Activated B cell treated with CpG ODN at 0.5 μM for 24 hours (primary cell): Measurements from ENCODE around the gene ALG6. TPM values are rescaled to one million over a fixed set of nuclear protein-coding genes. Genes with fewer than 3 reads are reported as not detected.
A peak's percentile ranks its signal among the peaks of the same experiment; 100 is the strongest.

Experiments
- ATAC-seq: fragments of 200-7000 bp; cut with Tn5 transposase; one replicate; pipeline ENCODE4 v1.10.0; 2021; ENCODE audit warnings: low read depth, mild to moderate bottlenecking, moderate library complexity
- CTCF ChIA-PET: fragments of 350-600 bp; sonication (Branson Sonifier 250); formaldehyde crosslinking; loops from one replicate; lab custom pipeline; 2021; ENCODE audit warnings: antibody characterized with exemption; lab: Charles Lee
- POLR2A ChIA-PET: fragments of 350-600 bp; sonication (Branson Sonifier 250); formaldehyde crosslinking; loops from one replicate; lab custom pipeline; 2021; ENCODE audit warnings: antibody characterized with exemption; lab: Charles Lee
- DNase-seq: peaks from one replicate; pipeline ENCODE4 v3.0.0; 2022
- H3K27ac Mint-ChIP-seq: one replicate; pipeline ENCODE4 v1.8.0; 2020; ENCODE audit warnings: mixed read lengths
- H3K27me3 Mint-ChIP-seq: one replicate; pipeline ENCODE4 v1.8.0; 2021; ENCODE audit warnings: mixed read lengths
- H3K36me3 Mint-ChIP-seq: one replicate; pipeline ENCODE4 v1.8.0; 2021; ENCODE audit warnings: low read depth, mixed read lengths
- H3K4me1 Mint-ChIP-seq: one replicate; pipeline ENCODE4 v1.8.0; 2021; ENCODE audit warnings: mixed read lengths
- H3K4me3 Mint-ChIP-seq: one replicate; pipeline ENCODE4 v1.8.0; 2020; ENCODE audit warnings: mild to moderate bottlenecking, mixed read lengths
- H3K9me3 Mint-ChIP-seq: one replicate; pipeline ENCODE4 v1.8.0; 2020; ENCODE audit warnings: mixed read lengths
- intact Hi-C: fragments of 100-400 bp; cut with micrococcal nuclease; formaldehyde crosslinking; loops from one replicate; pipeline ENCODE4 v1.15.1; 2024
- total RNA-seq: library from RNA; stranded (reverse); gene quantifications from 2 replicates; pipeline ENCODE4 v1.2.3, GENCODE V29; 2022
- TF ChIP-seq, protein P1 (sequence below): fragments of 200-600 bp; IDR thresholded peaks from one replicate; pipeline ENCODE4 v1.8.0; 2022; ENCODE audit warnings: antibody characterized with exemption, mild to moderate bottlenecking

Gene ALG6
- total RNA-seq, 1 donor from 2014 or later: 21.5 TPM

DNA sequence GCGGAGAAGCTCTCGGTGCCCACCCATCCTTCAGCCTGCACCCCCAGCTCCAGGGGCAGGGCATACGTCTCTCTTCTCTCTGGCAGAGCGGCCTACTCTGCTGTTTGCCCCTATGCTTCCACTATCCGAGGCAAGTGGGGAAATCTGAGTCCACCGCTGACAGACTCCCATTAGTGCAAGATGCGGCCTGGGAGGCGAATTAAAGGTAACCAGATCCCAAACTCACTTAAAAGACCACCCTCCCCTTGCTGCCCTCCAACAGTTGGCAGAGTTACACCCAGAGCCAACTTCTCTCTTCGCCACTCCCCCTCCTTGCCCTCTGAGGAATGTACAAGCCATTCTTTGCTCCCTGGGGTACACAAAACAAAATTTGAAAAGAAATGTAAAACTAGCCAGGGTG is 38.6 kb upstream of the ALG6 start:
- Mint-ChIP-seq H3K36me3 (no peaks in the 10 kb centered on the region), H3K9me3 (peaks cover 2% of the 10 kb centered on the region), H3K27me3 (peaks cover 63% of the 10 kb centered on the region), H3K27ac (no peak overlapping the region), H3K4me1 (peaks cover 17% of the 10 kb centered on the region), H3K4me3 (no peak overlapping the region)
- TF ChIP-seq, protein P1, sequence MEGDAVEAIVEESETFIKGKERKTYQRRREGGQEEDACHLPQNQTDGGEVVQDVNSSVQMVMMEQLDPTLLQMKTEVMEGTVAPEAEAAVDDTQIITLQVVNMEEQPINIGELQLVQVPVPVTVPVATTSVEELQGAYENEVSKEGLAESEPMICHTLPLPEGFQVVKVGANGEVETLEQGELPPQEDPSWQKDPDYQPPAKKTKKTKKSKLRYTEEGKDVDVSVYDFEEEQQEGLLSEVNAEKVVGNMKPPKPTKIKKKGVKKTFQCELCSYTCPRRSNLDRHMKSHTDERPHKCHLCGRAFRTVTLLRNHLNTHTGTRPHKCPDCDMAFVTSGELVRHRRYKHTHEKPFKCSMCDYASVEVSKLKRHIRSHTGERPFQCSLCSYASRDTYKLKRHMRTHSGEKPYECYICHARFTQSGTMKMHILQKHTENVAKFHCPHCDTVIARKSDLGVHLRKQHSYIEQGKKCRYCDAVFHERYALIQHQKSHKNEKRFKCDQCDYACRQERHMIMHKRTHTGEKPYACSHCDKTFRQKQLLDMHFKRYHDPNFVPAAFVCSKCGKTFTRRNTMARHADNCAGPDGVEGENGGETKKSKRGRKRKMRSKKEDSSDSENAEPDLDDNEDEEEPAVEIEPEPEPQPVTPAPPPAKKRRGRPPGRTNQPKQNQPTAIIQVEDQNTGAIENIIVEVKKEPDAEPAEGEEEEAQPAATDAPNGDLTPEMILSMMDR: no peak
- ChIA-PET POLR2A (no interaction called here), CTCF (no interaction called here)
- intact Hi-C loops: loop anchor here (5.0 kb wide), 1 partner anchor 264 kb away; the partner anchor contains the start of gene PGM1
- ATAC-seq (no peak), DNase-seq (no peak)

DNA sequence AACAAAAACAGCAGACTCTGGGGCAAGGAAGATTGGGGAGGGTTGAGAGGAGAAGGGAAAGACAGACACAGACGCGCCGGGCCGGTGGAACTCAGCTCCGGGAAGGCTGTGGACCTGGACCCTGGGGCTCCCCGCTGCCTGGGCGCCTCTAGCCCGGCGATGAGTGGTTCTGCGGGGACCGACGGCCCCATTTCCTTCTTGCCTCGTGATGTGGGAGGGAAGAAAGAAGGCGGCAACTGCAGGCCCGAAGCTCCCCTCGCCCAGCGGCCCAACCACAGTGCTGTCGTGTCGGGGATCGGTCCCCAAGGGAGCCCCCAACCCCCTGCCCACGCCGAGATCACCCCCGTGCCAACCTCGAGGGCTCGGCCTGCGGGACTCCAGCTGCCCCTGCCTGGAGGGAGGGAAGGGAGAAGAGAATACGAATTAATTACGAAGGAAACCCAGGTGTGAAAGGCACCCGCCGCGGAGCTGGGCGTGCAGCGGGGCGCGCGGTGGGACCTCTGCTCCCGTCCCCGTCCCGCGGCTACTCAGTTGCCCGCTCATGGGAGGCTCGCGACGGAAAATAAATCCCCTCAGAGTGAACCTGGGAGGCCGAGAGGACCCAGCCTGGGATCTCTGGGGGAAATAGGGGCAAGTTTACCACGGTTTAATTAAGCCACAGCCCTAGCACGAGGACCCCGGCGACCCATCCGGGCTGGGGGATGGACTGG is 37.7 kb upstream of the ALG6 start:
- ATAC-seq (no peak), DNase-seq (peak; percentile 21)
- Mint-ChIP-seq H3K27ac (no peak overlapping the region), H3K4me1 (peaks cover 14% of the 10 kb centered on the region), H3K4me3 (no peak overlapping the region), H3K9me3 (peaks cover 2% of the 10 kb centered on the region), H3K27me3 (peaks cover 69% of the 10 kb centered on the region), H3K36me3 (no peaks in the 10 kb centered on the region)
- ChIA-PET CTCF (no interaction called here), POLR2A (no interaction called here)
- TF ChIP-seq, protein P1: no peak
- intact Hi-C loops: loop anchor here (5.0 kb wide), 1 partner anchor 263 kb away; the partner anchor contains the start of gene PGM1

DNA sequence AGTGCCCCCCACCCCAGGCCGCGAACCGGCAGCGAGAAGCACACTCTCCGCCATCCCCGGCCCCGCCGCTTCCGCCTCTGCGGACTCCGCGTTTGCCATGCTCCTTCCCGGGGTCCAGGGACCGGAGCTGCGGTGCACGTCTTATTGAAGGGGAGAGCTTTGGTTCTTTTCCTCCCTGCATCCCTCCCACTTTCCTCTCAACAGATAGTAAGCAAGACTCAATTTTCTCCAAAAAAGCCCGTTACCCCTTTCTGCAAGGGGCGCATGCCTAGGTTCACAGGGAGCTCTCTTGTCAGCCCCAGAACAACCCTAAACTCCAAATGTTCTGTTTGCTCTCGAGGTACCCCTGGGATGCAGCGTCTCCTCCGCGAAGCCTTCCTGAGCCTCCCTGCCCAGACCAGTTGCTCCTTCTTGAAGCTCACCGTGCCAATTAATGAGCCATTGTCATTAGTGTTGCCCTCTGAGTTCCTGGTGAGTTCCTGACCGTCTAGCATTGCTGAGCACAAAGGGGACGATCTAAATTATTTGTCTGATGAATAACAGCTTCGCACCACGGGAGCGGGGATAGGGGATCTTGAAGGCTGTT is 37.0 kb upstream of the ALG6 start:
- ChIA-PET POLR2A (interaction anchor here (0.6 kb wide), 1 partner anchor 10 kb away, joined by 3 read pairs; no protein-coding TSS in a partner anchor), CTCF (interaction anchor here (0.6 kb wide), 1 partner anchor 165 kb away, joined by 3 read pairs; no protein-coding TSS in a partner anchor)
- ATAC-seq (no peak), DNase-seq (no peak)
- Mint-ChIP-seq H3K27me3 (peaks cover 74% of the 10 kb centered on the region), H3K4me3 (no peak overlapping the region), H3K9me3 (peaks cover 2% of the 10 kb centered on the region), H3K4me1 (peaks cover 14% of the 10 kb centered on the region), H3K27ac (peak overlapping the region; percentile 18), H3K36me3 (no peaks in the 10 kb centered on the region)
- TF ChIP-seq, protein P1: no peak
- intact Hi-C loops: no loop called here

DNA sequence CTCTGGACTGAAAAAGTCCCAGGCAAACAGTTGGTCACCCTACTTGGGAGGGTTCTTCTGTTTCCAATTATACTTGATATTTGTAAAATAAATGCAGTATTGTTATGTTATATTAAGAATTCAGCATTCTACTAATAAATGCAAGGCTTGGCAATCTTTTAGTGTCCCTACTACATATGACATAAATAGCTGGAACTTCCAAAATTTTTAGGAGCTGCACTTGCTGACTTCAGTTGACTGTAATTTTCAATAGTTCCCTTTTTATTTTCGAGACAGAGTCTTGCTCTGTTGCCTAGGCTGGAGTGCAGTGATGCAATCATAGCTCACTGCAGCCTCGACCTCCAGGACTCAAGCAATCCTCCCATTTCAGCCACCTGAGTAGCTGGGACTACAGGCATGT is 25.0 kb upstream of the ALG6 start:
- intact Hi-C loops: no loop called here
- ATAC-seq (no peak), DNase-seq (no peak)
- Mint-ChIP-seq H3K9me3 (no peaks in the 10 kb centered on the region), H3K27ac (no peak overlapping the region), H3K27me3 (peaks cover 13% of the 10 kb centered on the region), H3K4me1 (no peaks in the 10 kb centered on the region), H3K4me3 (no peak overlapping the region), H3K36me3 (no peaks in the 10 kb centered on the region)
- TF ChIP-seq, protein P1: no peak
- ChIA-PET POLR2A (no interaction called here), CTCF (no interaction called here)

DNA sequence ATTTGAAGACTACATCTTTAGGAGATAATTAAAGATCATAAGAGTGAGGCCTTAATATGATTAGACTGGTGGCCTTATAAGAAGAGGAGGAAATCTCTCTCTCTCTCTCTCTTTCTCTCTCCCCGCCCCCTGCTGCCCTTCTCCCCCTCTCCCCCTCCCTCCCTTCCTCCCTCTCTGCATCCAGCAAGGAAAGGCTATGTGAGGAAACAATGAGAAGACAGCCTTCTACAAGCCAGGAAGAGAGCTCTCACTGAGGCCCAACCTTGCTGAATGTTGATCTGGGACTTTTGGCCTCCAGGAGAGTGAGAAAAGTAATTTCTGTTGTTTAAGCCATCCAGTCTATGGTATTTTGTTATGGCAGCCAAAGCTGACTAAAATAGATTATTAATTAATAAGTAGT is 23.5 kb upstream of the ALG6 start:
- H3K4me3 Mint-ChIP-seq: no peak overlapping the region
- H3K9me3 Mint-ChIP-seq: no peaks in the 10 kb centered on the region
- no peak for DNase-seq
- H3K36me3 Mint-ChIP-seq: no peaks in the 10 kb centered on the region
- ChIA-PET CTCF (no interaction called here), POLR2A (no interaction called here)
- intact Hi-C loops: no loop called here
- no peak for ATAC-seq
- TF ChIP-seq, protein P1: no peak
- no peaks in the 10 kb centered on the region for H3K4me1 Mint-ChIP-seq
- peaks cover 17% of the 10 kb centered on the region for H3K27me3 Mint-ChIP-seq
- H3K27ac Mint-ChIP-seq: no peak overlapping the region
